LNCaP clone FGC (cell line): ENCODE results near the gene STK32C.

Source experiments
- DNase-seq: peaks from one replicate; pipeline ENCODE4 v3.0.0-alpha.2; 2011; ENCODE audit warnings: low read depth
- H3K4me3 ChIP-seq: 2 replicates; pipeline ENCODE4 v1.5.1; 2011; ENCODE audit warnings: mild to moderate bottlenecking, low read depth, low read length, control low read depth
- CTCF ChIP-seq: IDR thresholded peaks from 2 replicates; pipeline ENCODE4 v1.5.1; 2012; ENCODE audit warnings: mild to moderate bottlenecking; ENCODE audit not compliant: control insufficient read depth, insufficient read depth; ENCODE audit errors: extremely low read depth

STK32C gene

GRCh38 chr10:132236161-132236560 is 71.6 kb downstream of the STK32C start:
- no peak for DNase-seq
- H3K4me3 ChIP-seq = no peak overlapping the region
- TF ChIP-seq CTCF = no peak

GRCh38 chr10:132234860-132235259 is 72.9 kb downstream of the STK32C start:
- H3K4me3 ChIP-seq = no peak overlapping the region
- no peak for DNase-seq
- no peak for TF ChIP-seq CTCF

GRCh38 chr10:132233501-132234085 is 74.2 kb downstream of the STK32C start:
- DNase-seq = no peak
- TF ChIP-seq CTCF = no peak
- H3K4me3 ChIP-seq = no peak overlapping the region

GRCh38 chr10:132232981-132233380 is 74.8 kb downstream of the STK32C start:
- no peak for TF ChIP-seq CTCF

GRCh38 chr10:132232023-132232951 is 75.5 kb downstream of the STK32C start:
- H3K4me3 ChIP-seq = no peak overlapping the region
- TF ChIP-seq CTCF = no peak
- no peak for DNase-seq

More at GRCh38 chr10:132232981-132233380, 74.8 kb downstream of the STK32C start:
- DNase-seq = no peak
- no peak overlapping the region for H3K4me3 ChIP-seq

GRCh38 chr10:132231656-132232022 is 76.1 kb downstream of the STK32C start:
- DNase-seq = no peak
- no peak for TF ChIP-seq CTCF
- no peak overlapping the region for H3K4me3 ChIP-seq
